A549 (cell line): Measurements from ENCODE around the gene RNF114. TPM values are rescaled to one million over a fixed set of nuclear protein-coding genes. Genes with fewer than 3 reads are reported as not detected.
A peak's percentile ranks its signal among the peaks of the same experiment; 100 is the strongest.

Experiments used
- ATAC-seq, 2 experiments: fragments of 200-7000 bp in 1 of 2; fragments of >200 bp in 1 of 2; cut with Nextera tagmentation in 1 of 2; cut with Tn5 transposase in 1 of 2; 3 replicates each; pipeline versions ENCODE4 v1.8.0 to v1.9.1; 2018 to 2020; ENCODE audit warnings: mild to moderate bottlenecking in 1 of 2, moderate library complexity in 1 of 2
- CTCF ChIA-PET: fragments of 300-600 bp; sonication (Branson Sonifier 250); formaldehyde crosslinking; extraction: SDS; loops from one replicate; lab custom pipeline; 2021; ENCODE audit warnings: antibody characterized with exemption, inconsistent platforms; lab: Yijun Ruan, JAX
- POLR2A ChIA-PET: fragments of 350-600 bp; formaldehyde crosslinking; extraction: SDS; loops from one replicate; lab custom pipeline; 2021; ENCODE audit warnings: antibody characterized with exemption, inconsistent platforms; lab: Yijun Ruan, JAX
- DNase-seq, 2 experiments: peaks; one replicate each; pipeline versions ENCODE4 v3.0.0 to v3.0.0-alpha.2; 2011 to 2016; ENCODE audit warnings: low read depth in 1 of 2, low spot score in 1 of 2
- FAIRE-seq: peaks from 2 replicates; lab custom pipeline; 2011; peaks lifted over from hg19 to GRCh38; lab: Jason Lieb, UNC
- H3K27ac ChIP-seq, 2 experiments: fragments of >200 bp; sonication (Bioruptor Twin); formaldehyde crosslinking; 3 replicates each; pipeline ENCODE4 v1.5.1; 2016 to 2017
- H3K4me1 ChIP-seq: fragments of >200 bp; sonication (Bioruptor Twin); formaldehyde crosslinking; 3 replicates; pipeline ENCODE4 v1.6.1; 2016
- H3K4me2 ChIP-seq: fragments of >200 bp; sonication (Bioruptor Twin); formaldehyde crosslinking; 3 replicates; pipeline ENCODE4 v1.6.1; 2016
- H3K4me3 ChIP-seq: fragments of >200 bp; sonication (Bioruptor Twin); formaldehyde crosslinking; 3 replicates; pipeline ENCODE4 v1.5.1; 2016
- H3K9me3 ChIP-seq: fragments of >200 bp; sonication (Bioruptor Twin); formaldehyde crosslinking; 3 replicates; pipeline ENCODE4 v1.6.1; 2016
- CBX2 ChIP-seq: fragments of 200-600 bp; sonication (generic); IDR thresholded peaks from 2 replicates; pipeline ENCODE4 v1.6.1; 2016; ENCODE audit warnings: low read depth, mild to moderate bottlenecking, borderline replicate concordance
- CBX8 ChIP-seq: fragments of 200-600 bp; sonication (generic); IDR thresholded peaks from 2 replicates; pipeline ENCODE4 v1.6.1; 2016
- CHD2 ChIP-seq: fragments of 150-350 bp; IDR thresholded peaks from 2 replicates; pipeline ENCODE4 v1.6.1; 2014; ENCODE audit warnings: low read length; ENCODE audit not compliant: partially characterized antibody
- HDAC2 ChIP-seq: fragments of 200-600 bp; sonication (generic); IDR thresholded peaks from 2 replicates; pipeline ENCODE4 v1.6.1; 2016
- HEYL ChIP-seq: fragments of 250-450 bp; sonication (Bioruptor Pico); IDR thresholded peaks from 2 replicates; pipeline ENCODE4 v1.8.0; 2021; ENCODE audit warnings: mild to moderate bottlenecking, moderate library complexity
- HOXA7 ChIP-seq: fragments of 250-450 bp; sonication (Bioruptor Pico); IDR thresholded peaks from 2 replicates; pipeline ENCODE4 v1.5.0; 2020; ENCODE audit warnings: mild to moderate bottlenecking, moderate library complexity
- HOXB13 ChIP-seq: fragments of 250-450 bp; sonication (Bioruptor Pico); IDR thresholded peaks from 2 replicates; pipeline ENCODE4 v1.5.0; 2020; ENCODE audit warnings: low read depth, mild to moderate bottlenecking, moderate library complexity
- KDM5A ChIP-seq: fragments of 200-600 bp; sonication (generic); IDR thresholded peaks from 2 replicates; pipeline ENCODE4 v1.6.1; 2016; ENCODE audit warnings: antibody characterized with exemption, mild to moderate bottlenecking
- MAFK ChIP-seq: fragments of 450-650 bp; IDR thresholded peaks from 2 replicates; pipeline ENCODE4 v1.6.1; 2014; ENCODE audit not compliant: partially characterized antibody
- MAZ ChIP-seq: fragments of 150-350 bp; IDR thresholded peaks from 2 replicates; pipeline ENCODE4 v1.6.1; 2014; ENCODE audit warnings: antibody characterized with exemption, low read depth, low read length, borderline replicate concordance
- MYC ChIP-seq: IDR thresholded peaks from 2 replicates; pipeline ENCODE4 v1.6.1; 2012; ENCODE audit warnings: mild to moderate bottlenecking, inconsistent platforms, low read length, improper control_type of control experiment, borderline replicate concordance
- POLR2A ChIP-seq: IDR thresholded peaks from 2 replicates; pipeline ENCODE4 v1.6.1; 2012; ENCODE audit warnings: mild to moderate bottlenecking, low read length
- RAD21 ChIP-seq, 2 experiments: fragments of >200 bp in 1 of 2; sonication (Bioruptor Twin) in 1 of 2; formaldehyde crosslinking in 1 of 2; IDR thresholded peaks in 1 of 2; conservative IDR thresholded peaks in 1 of 2; 2 replicates in 1 of 2; 3 replicates in 1 of 2; pipeline ENCODE4 v1.6.1; 2012 to 2018; ENCODE audit warnings: inconsistent platforms in 1 of 2
- RCOR1 ChIP-seq: fragments of 150-350 bp; IDR thresholded peaks from 2 replicates; pipeline ENCODE4 v1.6.1; 2014; ENCODE audit warnings: antibody characterized with exemption, low read length, low read depth
- RNF2 ChIP-seq: fragments of 200-600 bp; sonication (generic); IDR thresholded peaks from 2 replicates; pipeline ENCODE4 v1.6.1; 2016; ENCODE audit warnings: low read depth, mild to moderate bottlenecking, antibody characterized with exemption, moderate library complexity, borderline replicate concordance
- WGBS: methylation state at CpG from one replicate; pipeline ENCODE4 v1.1.6; 2017; ENCODE audit errors: missing lambda C conversion rate; 5-methylcytosine and 5-hydroxymethylcytosine counted together
- polyA plus RNA-seq, 4 experiments: library from polyadenylated mRNA; depleted of rRNA in 3 of 4; stranded (reverse); fragments of >200 nt; fragmentation: RNase III in 1 of 4; extraction: RNeasy Plus Mini Kit Qiagen cat#74134 plus additional on column Dnase treatment in 1 of 4; gene quantifications; 2 replicates in 3 of 4; 3 replicates in 1 of 4; pipeline ENCODE4 v1.2.3, GENCODE V29; 2011 to 2017
- TF ChIP-seq, protein P1 (sequence below): fragments of >200 bp; sonication (Bioruptor Twin); formaldehyde crosslinking; IDR thresholded peaks from 3 replicates; pipeline ENCODE4 v1.5.1; 2016
- TF ChIP-seq, protein P2 (sequence below): IDR thresholded peaks from 2 replicates; pipeline ENCODE4 v1.6.1; 2012
- TF ChIP-seq, protein P3 (sequence below): fragments of 200-600 bp; sonication (generic); IDR thresholded peaks from 2 replicates; pipeline ENCODE4 v1.6.1; 2016; ENCODE audit warnings: antibody characterized with exemption, mild to moderate bottlenecking, moderate library complexity

The RNF114 gene
- polyA plus RNA-seq, 2 of the 4 experiments (the other 2 are of a cell fraction): 43.1 to 44.8 TPM

DNA sequence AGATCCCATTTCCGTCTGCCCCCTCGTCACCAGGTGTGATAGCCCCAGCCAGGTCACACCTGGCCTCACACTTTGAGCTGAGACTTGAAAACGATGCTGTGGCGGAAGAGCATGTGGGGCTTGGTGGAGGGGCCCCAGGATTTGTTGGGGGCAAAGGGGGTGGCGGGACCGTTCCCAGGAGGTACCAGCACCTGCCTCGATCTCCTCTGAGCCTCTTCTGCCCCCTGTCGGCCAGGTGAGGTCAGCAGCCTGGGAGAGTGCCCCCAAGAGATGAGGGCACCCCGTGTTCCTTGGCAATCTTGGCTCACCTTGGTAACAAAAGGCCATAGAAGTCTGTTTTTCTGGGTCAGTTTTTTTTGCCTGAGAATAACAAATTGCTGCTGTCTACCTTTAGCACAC, 46.3 kb upstream of the RNF114 start:
- CTCF ChIA-PET: interaction anchor here (0.6 to 13.0 kb wide), 24 partner anchors 9 to 529 kb away, joined by 3 to 226 read pairs (median 8); partner anchors contain the start of gene SPATA2
- no peak for FAIRE-seq
- Histone ChIP-seq H3K9me3 (no peaks in the 10 kb centered on the region), H3K4me3 (no peak overlapping the region), H3K4me1 (peaks cover 18% of the 10 kb centered on the region), H3K4me2 (no peak overlapping the region), H3K27ac (no peak overlapping the region; a peak in 1 of 6 replicates)
- no peak for ATAC-seq
- no peak for DNase-seq
- 69% methylated on average over 8 of the region's 9 CpGs for WGBS
- POLR2A ChIA-PET: interaction anchor here (0.5 to 1.3 kb wide), 2 partner anchors 13 to 26 kb away, joined by 3 read pairs; partner anchors contain the start of gene SPATA2
- TF ChIP-seq, protein P1, sequence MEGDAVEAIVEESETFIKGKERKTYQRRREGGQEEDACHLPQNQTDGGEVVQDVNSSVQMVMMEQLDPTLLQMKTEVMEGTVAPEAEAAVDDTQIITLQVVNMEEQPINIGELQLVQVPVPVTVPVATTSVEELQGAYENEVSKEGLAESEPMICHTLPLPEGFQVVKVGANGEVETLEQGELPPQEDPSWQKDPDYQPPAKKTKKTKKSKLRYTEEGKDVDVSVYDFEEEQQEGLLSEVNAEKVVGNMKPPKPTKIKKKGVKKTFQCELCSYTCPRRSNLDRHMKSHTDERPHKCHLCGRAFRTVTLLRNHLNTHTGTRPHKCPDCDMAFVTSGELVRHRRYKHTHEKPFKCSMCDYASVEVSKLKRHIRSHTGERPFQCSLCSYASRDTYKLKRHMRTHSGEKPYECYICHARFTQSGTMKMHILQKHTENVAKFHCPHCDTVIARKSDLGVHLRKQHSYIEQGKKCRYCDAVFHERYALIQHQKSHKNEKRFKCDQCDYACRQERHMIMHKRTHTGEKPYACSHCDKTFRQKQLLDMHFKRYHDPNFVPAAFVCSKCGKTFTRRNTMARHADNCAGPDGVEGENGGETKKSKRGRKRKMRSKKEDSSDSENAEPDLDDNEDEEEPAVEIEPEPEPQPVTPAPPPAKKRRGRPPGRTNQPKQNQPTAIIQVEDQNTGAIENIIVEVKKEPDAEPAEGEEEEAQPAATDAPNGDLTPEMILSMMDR: peak; percentile 45
- no peak for TF ChIP-seq MAFK
- peak; percentile 26 to 30; a peak in 2 of 5 replicates for TF ChIP-seq RAD21 (conservative IDR thresholded peaks at IDR 0.05 in 1 of 2, IDR thresholded peaks at IDR 0.05 in 1 of 2)
- no peak for TF ChIP-seq HOXA7 (CRISPR knock-in tag)
- no peak for TF ChIP-seq CBX8
- TF ChIP-seq RNF2: no peak

DNA sequence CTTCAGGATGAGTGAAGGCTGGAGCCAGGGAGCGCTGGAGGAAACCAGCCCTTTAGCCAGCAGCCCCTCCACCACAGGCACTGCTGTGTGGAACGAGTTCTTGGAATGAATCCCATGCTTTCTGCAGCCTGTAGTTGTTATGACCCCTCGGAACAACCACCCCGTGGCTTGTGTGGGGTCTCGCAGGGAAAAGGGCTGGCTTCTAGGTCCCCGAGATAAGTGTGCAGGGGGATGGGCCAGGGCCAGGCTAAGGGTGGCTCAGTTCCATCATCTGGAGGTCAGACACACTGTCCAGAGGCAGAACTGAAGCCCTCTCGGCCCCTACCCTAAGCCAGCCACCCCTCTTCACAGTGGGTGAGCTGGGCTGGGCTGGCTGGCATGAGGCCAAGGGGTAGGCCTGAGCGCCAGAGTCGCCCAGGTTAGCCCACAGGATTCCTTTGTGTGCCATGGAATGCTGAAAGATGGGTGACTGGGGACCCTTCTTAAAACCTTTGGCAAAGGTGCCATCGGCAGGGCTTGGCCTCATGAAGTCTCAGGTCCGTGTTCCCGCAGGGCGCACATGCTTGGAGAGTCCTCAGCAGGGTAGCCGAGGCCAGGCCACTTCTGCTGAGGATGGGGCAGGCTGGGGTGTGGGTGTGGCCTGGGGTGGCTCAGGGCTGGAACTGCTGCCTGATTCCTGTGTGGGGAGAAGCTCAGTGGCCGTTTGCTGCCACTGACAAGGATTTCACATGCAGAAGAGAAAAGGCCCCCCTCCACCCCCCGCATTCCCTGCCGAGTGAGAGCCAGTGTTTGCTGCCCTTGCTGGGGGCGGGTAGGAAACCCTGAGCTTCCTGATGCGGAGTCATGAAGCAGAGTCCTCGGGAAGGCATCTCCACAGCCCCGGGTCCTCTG, 45.5 kb upstream of the RNF114 start:
- DNase-seq (no peak), ATAC-seq (0 out of 6 replicates have a peak, but pooled peaks of 1 of the 2 experiments have one; percentile 4), FAIRE-seq (no peak)
- POLR2A ChIA-PET: no interaction called here
- 81% methylated on average over 19 of the region's 21 CpGs for WGBS
- Histone ChIP-seq H3K4me3 (no peak overlapping the region), H3K27ac (0 out of 6 replicates have a peak overlapping the region, but pooled peaks of 1 of the 2 experiments have one; percentile 30), H3K9me3 (no peaks in the 10 kb centered on the region), H3K4me2 (no peak overlapping the region), H3K4me1 (peaks cover 18% of the 10 kb centered on the region)
- CTCF ChIA-PET: interaction anchor here (0.6 to 13.0 kb wide), 10 partner anchors 11 to 530 kb away, joined by 3 to 226 read pairs (median 20); no protein-coding TSS in a partner anchor
- TF ChIP-seq, protein P2, sequence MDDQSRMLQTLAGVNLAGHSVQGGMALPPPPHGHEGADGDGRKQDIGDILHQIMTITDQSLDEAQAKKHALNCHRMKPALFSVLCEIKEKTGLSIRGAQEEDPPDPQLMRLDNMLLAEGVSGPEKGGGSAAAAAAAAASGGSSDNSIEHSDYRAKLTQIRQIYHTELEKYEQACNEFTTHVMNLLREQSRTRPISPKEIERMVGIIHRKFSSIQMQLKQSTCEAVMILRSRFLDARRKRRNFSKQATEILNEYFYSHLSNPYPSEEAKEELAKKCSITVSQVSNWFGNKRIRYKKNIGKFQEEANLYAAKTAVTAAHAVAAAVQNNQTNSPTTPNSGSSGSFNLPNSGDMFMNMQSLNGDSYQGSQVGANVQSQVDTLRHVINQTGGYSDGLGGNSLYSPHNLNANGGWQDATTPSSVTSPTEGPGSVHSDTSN: no peak
- TF ChIP-seq RAD21 (conservative IDR thresholded peaks at IDR 0.05 in 1 of 2, IDR thresholded peaks at IDR 0.05 in 1 of 2) (no peak), MYC (no peak), CHD2 (no peak), HOXB13 (CRISPR knock-in tag) (no peak), KDM5A (no peak), HDAC2 (no peak), HEYL (no peak), RCOR1 (no peak), MAZ (no peak), CBX2 (no peak), POLR2A (no peak)
- TF ChIP-seq, protein P3, sequence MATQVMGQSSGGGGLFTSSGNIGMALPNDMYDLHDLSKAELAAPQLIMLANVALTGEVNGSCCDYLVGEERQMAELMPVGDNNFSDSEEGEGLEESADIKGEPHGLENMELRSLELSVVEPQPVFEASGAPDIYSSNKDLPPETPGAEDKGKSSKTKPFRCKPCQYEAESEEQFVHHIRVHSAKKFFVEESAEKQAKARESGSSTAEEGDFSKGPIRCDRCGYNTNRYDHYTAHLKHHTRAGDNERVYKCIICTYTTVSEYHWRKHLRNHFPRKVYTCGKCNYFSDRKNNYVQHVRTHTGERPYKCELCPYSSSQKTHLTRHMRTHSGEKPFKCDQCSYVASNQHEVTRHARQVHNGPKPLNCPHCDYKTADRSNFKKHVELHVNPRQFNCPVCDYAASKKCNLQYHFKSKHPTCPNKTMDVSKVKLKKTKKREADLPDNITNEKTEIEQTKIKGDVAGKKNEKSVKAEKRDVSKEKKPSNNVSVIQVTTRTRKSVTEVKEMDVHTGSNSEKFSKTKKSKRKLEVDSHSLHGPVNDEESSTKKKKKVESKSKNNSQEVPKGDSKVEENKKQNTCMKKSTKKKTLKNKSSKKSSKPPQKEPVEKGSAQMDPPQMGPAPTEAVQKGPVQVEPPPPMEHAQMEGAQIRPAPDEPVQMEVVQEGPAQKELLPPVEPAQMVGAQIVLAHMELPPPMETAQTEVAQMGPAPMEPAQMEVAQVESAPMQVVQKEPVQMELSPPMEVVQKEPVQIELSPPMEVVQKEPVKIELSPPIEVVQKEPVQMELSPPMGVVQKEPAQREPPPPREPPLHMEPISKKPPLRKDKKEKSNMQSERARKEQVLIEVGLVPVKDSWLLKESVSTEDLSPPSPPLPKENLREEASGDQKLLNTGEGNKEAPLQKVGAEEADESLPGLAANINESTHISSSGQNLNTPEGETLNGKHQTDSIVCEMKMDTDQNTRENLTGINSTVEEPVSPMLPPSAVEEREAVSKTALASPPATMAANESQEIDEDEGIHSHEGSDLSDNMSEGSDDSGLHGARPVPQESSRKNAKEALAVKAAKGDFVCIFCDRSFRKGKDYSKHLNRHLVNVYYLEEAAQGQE: no peak
